Stimulated activated naive CD8-positive, alpha-beta T cell treated with anti-CD3 and anti-CD28 coated beads, Interleukin-15, amount 100 ng/mL, for 72 hours (primary cell): Measurements from ENCODE around the gene EXPH5.
"Not testable (repeated sequence)": the region's sequence is repeated elsewhere in the genome, so short reads cannot be mapped to it uniquely, and the experiment has no call there.

Experiments
- ATAC-seq: fragments of 150-1000 bp; cut with Tn5 transposase; 2 replicates; pipeline ENCODE4 v1.10.0; 2021; ENCODE audit warnings: mild to moderate bottlenecking, moderate library complexity
- DNase-seq, 2 donors: peaks; one replicate each; pipeline ENCODE4 v3.0.0; 2021 to 2022
- H3K27ac Mint-ChIP-seq, 2 donors: one replicate each; pipeline ENCODE4 v1.8.0; 2022; ENCODE audit warnings: mild to moderate bottlenecking in 2 of 2, mixed read lengths in 2 of 2, moderate library complexity in 2 of 2
- H3K27me3 Mint-ChIP-seq: one replicate; pipeline ENCODE4 v1.8.0; 2022; ENCODE audit warnings: mixed read lengths
- H3K4me1 Mint-ChIP-seq: one replicate; pipeline ENCODE4 v1.8.0; 2022; ENCODE audit warnings: mild to moderate bottlenecking, mixed read lengths
- H3K4me3 Mint-ChIP-seq, 2 donors: one replicate each; pipeline ENCODE4 v1.8.0; 2022; ENCODE audit warnings: mild to moderate bottlenecking in 2 of 2, mixed read lengths in 2 of 2, moderate library complexity in 1 of 2
- H3K9me3 Mint-ChIP-seq, 2 donors: one replicate each; pipeline ENCODE4 v1.8.0; 2022; ENCODE audit warnings: mixed read lengths in 2 of 2

The EXPH5 gene

GRCh38 chr11:108593214-108593922 is at the start of gene EXPH5:
Gene EXPH5, minus strand, starts transcription at chr11:108593768. Its CDS starts 232 bp downstream, at chr11:108593536.
- ATAC-seq (peak; percentile 96), DNase-seq (peak; percentile 79 to 87)
- peaks cover 10% of the 10 kb centered on the region for H3K27me3 Mint-ChIP-seq
- H3K9me3 Mint-ChIP-seq: no peaks in the 10 kb centered on the region
- H3K4me1 Mint-ChIP-seq: peaks cover 12% of the 10 kb centered on the region
- peak within 1 kb of the TSS; percentile 92 to 93 for H3K4me3 Mint-ChIP-seq
- peak within 1 kb of the TSS; percentile 97 for H3K27ac Mint-ChIP-seq

GRCh38 chr11:108641752-108642151 is 48.2 kb upstream of the EXPH5 start:
- not testable (repeated sequence) for H3K27me3 Mint-ChIP-seq, DNase-seq, ATAC-seq, H3K4me3 Mint-ChIP-seq, H3K4me1 Mint-ChIP-seq, H3K27ac Mint-ChIP-seq, H3K9me3 Mint-ChIP-seq

GRCh38 chr11:108639146-108639545 is 45.6 kb upstream of the EXPH5 start:
- DNase-seq: no peak
- no peak overlapping the region for H3K27ac Mint-ChIP-seq
- no peak for ATAC-seq
- H3K4me1 Mint-ChIP-seq: peaks cover 6% of the 10 kb centered on the region
- H3K27me3 Mint-ChIP-seq: peaks cover 8% of the 10 kb centered on the region
- H3K4me3 Mint-ChIP-seq: no peak overlapping the region
- H3K9me3 Mint-ChIP-seq: no peaks in the 10 kb centered on the region

- H3K9me3 Mint-ChIP-seq: no peaks in the 10 kb centered on the region
- DNase-seq (no peak), ATAC-seq (no peak)
- no peak overlapping the region for H3K4me3 Mint-ChIP-seq
- peaks cover 6% of the 10 kb centered on the region for H3K4me1 Mint-ChIP-seq
- H3K27ac Mint-ChIP-seq: no peak overlapping the region
- peaks cover 8% of the 10 kb centered on the region for H3K27me3 Mint-ChIP-seq
These were observed 42.7 kb upstream of the EXPH5 start for GRCh38 chr11:108636222-108636621.

DNA sequence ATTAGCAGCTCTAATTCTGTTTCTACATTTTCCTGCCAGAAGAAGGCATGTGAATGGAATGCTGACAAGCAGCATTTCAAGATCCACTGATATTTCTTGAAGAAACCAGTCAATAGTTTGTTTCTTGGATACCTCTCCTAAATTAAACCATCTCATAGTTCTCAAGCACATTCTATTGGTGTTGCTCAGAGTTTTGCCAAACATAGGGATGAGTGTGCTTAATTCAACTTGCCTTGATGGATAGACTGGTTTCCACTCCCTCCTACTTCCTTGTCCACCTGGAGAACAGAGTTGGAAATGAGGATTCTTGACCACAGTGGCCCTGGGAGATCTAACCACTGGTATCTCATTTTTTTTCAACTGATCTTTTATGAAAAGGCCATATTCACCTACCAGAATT is 41.5 kb upstream of the EXPH5 start:
- peaks cover 8% of the 10 kb centered on the region for H3K27me3 Mint-ChIP-seq
- peaks cover 6% of the 10 kb centered on the region for H3K4me1 Mint-ChIP-seq
- H3K9me3 Mint-ChIP-seq: no peaks in the 10 kb centered on the region
- H3K4me3 Mint-ChIP-seq: no peak overlapping the region
- DNase-seq (no peak), ATAC-seq (no peak)
- H3K27ac Mint-ChIP-seq: no peak overlapping the region

DNA sequence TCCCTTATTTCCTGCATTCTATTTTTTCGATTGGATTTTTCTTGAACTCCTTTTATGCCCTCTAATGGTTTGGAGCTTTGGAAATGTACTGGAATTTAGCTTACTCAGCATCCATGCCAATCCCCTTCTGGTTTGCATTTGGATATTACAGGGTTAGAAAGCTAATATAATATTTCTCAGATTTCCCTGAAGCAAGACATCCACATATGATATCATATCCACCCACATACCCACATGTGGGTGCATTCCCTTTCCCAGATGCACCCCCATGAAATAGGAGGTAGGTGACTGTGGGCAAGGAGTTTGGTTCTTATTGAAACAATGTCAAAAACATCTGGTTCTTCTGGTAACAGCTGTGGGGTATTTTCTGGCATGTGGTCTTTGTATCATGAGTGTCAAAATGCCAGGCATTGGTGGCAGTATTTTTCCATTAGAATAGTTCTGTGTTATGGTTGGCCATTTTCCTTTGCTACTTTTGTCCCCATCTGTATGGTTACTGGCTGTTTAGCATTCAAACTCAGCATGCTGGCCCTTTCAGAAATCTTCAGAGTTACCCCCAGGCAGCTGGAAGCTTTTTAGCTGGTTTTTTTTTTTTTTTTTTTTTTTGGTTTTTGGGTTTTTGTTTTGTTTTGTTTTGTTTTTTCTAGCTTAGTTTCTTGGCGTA is 38.6 kb upstream of the EXPH5 start:
- ATAC-seq (no peak), DNase-seq (no peak)
- Mint-ChIP-seq H3K27me3 (peaks cover 8% of the 10 kb centered on the region), H3K4me1 (no peaks in the 10 kb centered on the region), H3K9me3 (peaks cover 0 to 6% of the 10 kb centered on the region in 2 donors), H3K27ac (no peak overlapping the region), H3K4me3 (no peak overlapping the region)

- peaks cover 10% of the 10 kb centered on the region for H3K4me1 Mint-ChIP-seq
- no peak overlapping the region for H3K27ac Mint-ChIP-seq
- ATAC-seq: no peak
- H3K9me3 Mint-ChIP-seq: peaks cover 0 to 6% of the 10 kb centered on the region in 2 donors
- no peak overlapping the region for H3K4me3 Mint-ChIP-seq
- no peak for DNase-seq
- H3K27me3 Mint-ChIP-seq: peaks cover 11% of the 10 kb centered on the region
These were observed 35.7 kb upstream of the EXPH5 start for GRCh38 chr11:108629274-108629673.

DNA sequence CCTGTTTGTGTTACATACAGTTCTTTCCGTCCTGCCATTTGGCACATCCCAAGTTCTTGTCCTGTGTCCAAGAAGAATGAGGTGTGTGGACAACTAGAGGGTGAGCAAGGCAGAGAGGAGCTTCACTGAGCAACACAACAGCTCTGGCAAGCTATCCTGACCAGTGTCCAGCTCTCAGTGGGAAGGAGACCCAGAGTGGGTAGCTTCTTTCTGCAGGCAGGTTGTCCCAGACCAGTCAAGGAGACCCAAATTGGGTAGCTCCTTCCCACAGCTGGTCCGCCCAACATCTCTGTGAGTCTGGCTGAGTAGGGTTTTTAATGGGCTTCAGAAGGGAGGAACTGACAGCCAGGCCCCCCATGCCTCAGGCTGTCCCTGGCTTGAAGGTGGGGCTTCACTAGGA is 35.2 kb upstream of the EXPH5 start:
- Mint-ChIP-seq H3K27me3 (peaks cover 11% of the 10 kb centered on the region), H3K4me1 (peaks cover 13% of the 10 kb centered on the region), H3K9me3 (peaks cover 0 to 6% of the 10 kb centered on the region in 2 donors), H3K4me3 (no peak overlapping the region), H3K27ac (no peak overlapping the region)
- DNase-seq (no peak), ATAC-seq (no peak)

- Mint-ChIP-seq H3K27ac (no peak overlapping the region), H3K9me3 (peaks cover 0 to 6% of the 10 kb centered on the region in 2 donors), H3K27me3 (peaks cover 11% of the 10 kb centered on the region), H3K4me3 (no peak overlapping the region), H3K4me1 (peaks cover 13% of the 10 kb centered on the region)
- ATAC-seq (no peak), DNase-seq (no peak)
These were observed 34.8 kb upstream of the EXPH5 start for GRCh38 chr11:108628326-108628725.

- Mint-ChIP-seq H3K27ac (no peak overlapping the region), H3K9me3 (peaks cover 0 to 6% of the 10 kb centered on the region in 2 donors), H3K4me1 (peaks cover 31% of the 10 kb centered on the region), H3K4me3 (peak overlapping the region; percentile 16 to 22), H3K27me3 (peaks cover 14% of the 10 kb centered on the region)
- ATAC-seq (peak; percentile 50), DNase-seq (no peak)
These were observed 30.8 kb upstream of the EXPH5 start for GRCh38 chr11:108624196-108624925.

DNA sequence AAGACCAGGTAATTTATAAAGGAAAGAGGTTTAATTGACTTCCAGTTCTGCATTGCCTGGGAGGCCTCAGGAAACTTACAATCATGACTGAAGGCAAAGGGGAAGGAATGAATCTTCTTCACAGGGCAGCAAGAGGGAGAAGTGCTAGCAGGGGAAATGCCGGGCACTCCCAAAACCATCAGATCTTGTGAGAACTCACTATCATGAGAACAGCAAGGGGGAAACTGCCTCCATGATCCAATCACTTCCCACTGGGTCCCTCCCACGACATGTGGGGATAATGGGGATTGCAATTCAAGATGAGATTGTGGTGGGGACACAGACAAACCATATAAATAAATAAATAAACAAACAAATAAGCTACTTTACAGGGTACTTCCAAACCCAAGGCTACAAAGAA is 28.8 kb upstream of the EXPH5 start:
- Mint-ChIP-seq H3K27me3 (peaks cover 31% of the 10 kb centered on the region), H3K27ac (no peak overlapping the region), H3K4me1 (peaks cover 31% of the 10 kb centered on the region), H3K4me3 (no peak overlapping the region), H3K9me3 (peaks cover 0 to 1% of the 10 kb centered on the region in 2 donors)
- DNase-seq (no peak), ATAC-seq (no peak)

DNA sequence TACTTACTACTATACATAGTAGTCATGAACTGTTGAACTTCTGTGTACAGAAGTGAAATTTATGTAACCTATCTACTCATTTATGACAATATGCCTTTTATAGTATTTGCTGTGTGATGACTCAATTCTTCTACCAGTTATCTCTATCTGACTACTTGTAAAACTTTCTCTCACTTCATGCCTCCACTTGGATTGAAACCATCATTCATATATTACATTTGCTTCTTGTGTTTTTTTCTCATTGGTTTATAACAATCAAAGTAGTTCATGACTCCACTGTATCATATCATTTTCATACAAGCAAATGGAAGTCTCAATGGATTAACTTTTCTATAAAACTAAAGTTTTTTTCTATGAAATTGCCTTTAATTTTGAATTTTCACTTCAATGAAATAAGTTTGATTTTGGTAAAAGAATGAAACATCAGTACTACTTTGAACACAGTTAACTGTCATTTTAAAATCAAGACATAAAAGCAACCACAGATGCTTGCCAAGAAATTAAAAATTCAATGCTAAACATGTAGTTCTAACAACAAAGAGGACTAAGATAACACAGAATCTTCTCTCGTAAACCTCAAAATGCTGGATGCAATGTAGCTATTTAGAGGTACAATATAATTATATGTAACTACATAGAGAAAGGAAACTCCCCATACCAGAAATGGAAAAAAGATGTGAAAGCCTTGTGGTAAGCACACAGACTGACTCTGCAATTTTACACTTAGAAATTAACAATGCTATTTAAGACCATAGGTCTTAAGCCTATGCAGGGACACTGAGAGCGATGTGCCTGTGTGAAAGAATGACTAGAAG is 27.6 kb upstream of the EXPH5 start:
- ATAC-seq: peak; percentile 90
- Mint-ChIP-seq H3K27ac (peak overlapping the region in 1 of 2 donors; percentile 29), H3K27me3 (peaks cover 38% of the 10 kb centered on the region), H3K9me3 (no peaks in the 10 kb centered on the region), H3K4me1 (peaks cover 31% of the 10 kb centered on the region), H3K4me3 (peak overlapping the region; percentile 36 to 46)
- DNase-seq: no peak

GRCh38 chr11:108618529-108618928 is 25.0 kb upstream of the EXPH5 start:
- ATAC-seq (no peak), DNase-seq (no peak)
- no peak overlapping the region for H3K4me3 Mint-ChIP-seq
- no peak overlapping the region for H3K27ac Mint-ChIP-seq
- no peaks in the 10 kb centered on the region for H3K9me3 Mint-ChIP-seq
- peaks cover 28% of the 10 kb centered on the region for H3K27me3 Mint-ChIP-seq
- H3K4me1 Mint-ChIP-seq: peaks cover 18% of the 10 kb centered on the region

- DNase-seq: no peak
- peaks cover 18% of the 10 kb centered on the region for H3K4me1 Mint-ChIP-seq
- H3K4me3 Mint-ChIP-seq: no peak overlapping the region
- no peaks in the 10 kb centered on the region for H3K9me3 Mint-ChIP-seq
- H3K27ac Mint-ChIP-seq: no peak overlapping the region
- ATAC-seq: no peak
- peaks cover 28% of the 10 kb centered on the region for H3K27me3 Mint-ChIP-seq
These were observed 23.5 kb upstream of the EXPH5 start for GRCh38 chr11:108617055-108617454.

- DNase-seq (no peak), ATAC-seq (no peak)
- H3K9me3 Mint-ChIP-seq: no peaks in the 10 kb centered on the region
- peaks cover 15% of the 10 kb centered on the region for H3K4me1 Mint-ChIP-seq
- H3K27ac Mint-ChIP-seq: no peak overlapping the region
- H3K4me3 Mint-ChIP-seq: no peak overlapping the region
- H3K27me3 Mint-ChIP-seq: peaks cover 28% of the 10 kb centered on the region
These were observed 23.0 kb upstream of the EXPH5 start for GRCh38 chr11:108616549-108616948.
